Panc1 (cell line): ENCODE measurements around the gene RADIL. TPM values are rescaled to one million over a fixed set of nuclear protein-coding genes. Genes with fewer than 3 reads are reported as not detected.
A peak's percentile ranks its signal among the peaks of the same experiment; 100 is the strongest.

ENCODE experiments used
- ATAC-seq: fragments of 200-7000 bp; cut with Tn5 transposase; 2 replicates; pipeline ENCODE4 v1.9.1; 2020; ENCODE audit warnings: mild to moderate bottlenecking, moderate library complexity
- BruUV-seq: library from RNA; stranded (reverse); fragments of 400-500 nt; replicated peaks from 2 replicates; lab custom pipeline; 2021; lab: Mats Ljungman, UMichigan
- CTCF ChIA-PET: fragments of 300-600 bp; sonication (Branson Sonifier 250); formaldehyde crosslinking; loops from one replicate; lab custom pipeline; 2022; ENCODE audit warnings: antibody characterized with exemption; lab: Charles Lee
- POLR2A ChIA-PET: fragments of 300-600 bp; sonication (Branson Sonifier 250); formaldehyde crosslinking; loops from one replicate; lab custom pipeline; 2022; ENCODE audit warnings: antibody characterized with exemption; lab: Charles Lee
- DNase-seq: peaks from one replicate; pipeline ENCODE4 v3.0.0-alpha.2; 2010; ENCODE audit warnings: low read depth, low spot score
- H3K27ac ChIP-seq: 2 replicates; pipeline ENCODE4 v1.5.1; 2011; ENCODE audit warnings: mild to moderate bottlenecking, low read length, inconsistent platforms
- H3K27me3 ChIP-seq: fragments of 200-500 bp; sonication (Bioruptor generic); 2 replicates; pipeline ENCODE4 v1.6.0; 2014; ENCODE audit warnings: low read length, inconsistent platforms; ENCODE audit not compliant: control insufficient read depth, insufficient read depth
- H3K36me3 ChIP-seq: fragments of 200-500 bp; sonication (Bioruptor generic); 2 replicates; pipeline ENCODE4 v1.5.1; 2014; ENCODE audit warnings: inconsistent platforms, mild to moderate bottlenecking, low read length, moderate library complexity; ENCODE audit not compliant: control insufficient read depth, insufficient read depth
- H3K4me1 ChIP-seq: 2 replicates; pipeline ENCODE4 v1.5.1; 2011; ENCODE audit warnings: inconsistent platforms, mild to moderate bottlenecking, low read length, moderate library complexity; ENCODE audit not compliant: control insufficient read depth, insufficient read depth
- H3K4me3 ChIP-seq, 2 experiments: 2 replicates each; pipeline ENCODE4 v1.5.1; 2011 to 2012; ENCODE audit warnings: low read depth in 2 of 2, low read length in 2 of 2, mild to moderate bottlenecking in 2 of 2, inconsistent platforms in 1 of 2, moderate library complexity in 1 of 2
- H3K9me3 ChIP-seq: fragments of 200-500 bp; sonication (Bioruptor generic); 2 replicates; pipeline ENCODE4 v1.5.1; 2014; ENCODE audit warnings: low read depth, mild to moderate bottlenecking, inconsistent platforms, low read length, moderate library complexity; ENCODE audit not compliant: control insufficient read depth, insufficient read depth
- POLR2AphosphoS5 ChIP-seq: IDR thresholded peaks from 2 replicates; pipeline ENCODE4 v1.6.1; 2012; ENCODE audit warnings: mild to moderate bottlenecking, low read depth, low read length, moderate library complexity
- SIN3A ChIP-seq: IDR thresholded peaks from 2 replicates; pipeline ENCODE4 v1.6.1; 2012; ENCODE audit warnings: low read depth, mild to moderate bottlenecking, low read length, moderate library complexity, borderline replicate concordance; ENCODE audit not compliant: insufficient read depth
- TCF7L2 ChIP-seq: IDR thresholded peaks from 2 replicates; pipeline ENCODE4 v1.6.1; 2011; ENCODE audit warnings: mild to moderate bottlenecking, low read depth, low read length, inconsistent platforms
- in situ Hi-C: cut with HindIII; loops from 2 replicates; pipeline ENCODE4 v1.10.0; 2016; ENCODE audit warnings: low sequenced_read_pairs, low pct_unique_long_range_greater_than_20kb
- intact Hi-C: fragments of 100-400 bp; cut with micrococcal nuclease; formaldehyde crosslinking; loops from one replicate; pipeline ENCODE4 v1.10.0; 2022; ENCODE audit not compliant: unreplicated experiment
- total RNA-seq: library from RNA; stranded (reverse); gene quantifications from one replicate; pipeline ENCODE4 v1.2.1, GENCODE V29; 2021; ENCODE audit not compliant: unreplicated experiment
- TF ChIP-seq, protein P1 (sequence below): fragments of 450-650 bp; IDR thresholded peaks from 2 replicates; pipeline ENCODE4 v1.5.1; 2017; ENCODE audit warnings: mild to moderate bottlenecking
- TF ChIP-seq, protein P2 (sequence below), 2 experiments: IDR thresholded peaks; 2 replicates each; pipeline ENCODE4 v1.6.1; 2011 to 2012; ENCODE audit warnings: low read depth in 2 of 2, control low read depth in 1 of 2, low read length in 1 of 2, mild to moderate bottlenecking in 1 of 2, moderate library complexity in 1 of 2; ENCODE audit not compliant: insufficient read depth in 1 of 2

Gene RADIL
- total RNA-seq, 1 experiment from 2014 or later: 1.3 TPM

DNA sequence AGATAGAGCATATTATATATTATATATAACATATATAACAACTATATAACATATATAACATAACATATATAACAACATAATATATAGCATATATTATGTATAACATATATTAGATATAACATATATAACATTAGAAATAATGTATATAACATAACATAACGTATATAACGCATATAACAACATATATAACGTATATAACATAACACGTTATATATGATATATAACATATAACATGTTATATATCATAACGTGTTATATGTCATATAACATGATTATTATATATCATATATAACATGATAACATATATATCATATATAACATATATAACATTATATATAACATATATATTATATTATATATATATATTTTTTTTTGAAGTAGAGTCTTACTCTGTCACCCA is 104.4 kb downstream of the RADIL start:
- no peaks in the 10 kb centered on the region for H3K9me3 ChIP-seq
- CTCF ChIA-PET: no interaction called here
- POLR2A ChIA-PET: no interaction called here
- ATAC-seq: no peak
- no TSS peak for BruUV-seq
- no peak for DNase-seq
- intact Hi-C loops: no loop called here
- no peaks in the 10 kb centered on the region for H3K36me3 ChIP-seq
- peaks cover 13% of the 10 kb centered on the region for H3K4me1 ChIP-seq
- H3K27me3 ChIP-seq: no peaks in the 10 kb centered on the region
- in situ Hi-C loops: no loop called here
- H3K4me3 ChIP-seq: no peak overlapping the region
- H3K27ac ChIP-seq: no peak overlapping the region
- TF ChIP-seq, protein P1, sequence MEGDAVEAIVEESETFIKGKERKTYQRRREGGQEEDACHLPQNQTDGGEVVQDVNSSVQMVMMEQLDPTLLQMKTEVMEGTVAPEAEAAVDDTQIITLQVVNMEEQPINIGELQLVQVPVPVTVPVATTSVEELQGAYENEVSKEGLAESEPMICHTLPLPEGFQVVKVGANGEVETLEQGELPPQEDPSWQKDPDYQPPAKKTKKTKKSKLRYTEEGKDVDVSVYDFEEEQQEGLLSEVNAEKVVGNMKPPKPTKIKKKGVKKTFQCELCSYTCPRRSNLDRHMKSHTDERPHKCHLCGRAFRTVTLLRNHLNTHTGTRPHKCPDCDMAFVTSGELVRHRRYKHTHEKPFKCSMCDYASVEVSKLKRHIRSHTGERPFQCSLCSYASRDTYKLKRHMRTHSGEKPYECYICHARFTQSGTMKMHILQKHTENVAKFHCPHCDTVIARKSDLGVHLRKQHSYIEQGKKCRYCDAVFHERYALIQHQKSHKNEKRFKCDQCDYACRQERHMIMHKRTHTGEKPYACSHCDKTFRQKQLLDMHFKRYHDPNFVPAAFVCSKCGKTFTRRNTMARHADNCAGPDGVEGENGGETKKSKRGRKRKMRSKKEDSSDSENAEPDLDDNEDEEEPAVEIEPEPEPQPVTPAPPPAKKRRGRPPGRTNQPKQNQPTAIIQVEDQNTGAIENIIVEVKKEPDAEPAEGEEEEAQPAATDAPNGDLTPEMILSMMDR: no peak
- TF ChIP-seq, protein P2, sequence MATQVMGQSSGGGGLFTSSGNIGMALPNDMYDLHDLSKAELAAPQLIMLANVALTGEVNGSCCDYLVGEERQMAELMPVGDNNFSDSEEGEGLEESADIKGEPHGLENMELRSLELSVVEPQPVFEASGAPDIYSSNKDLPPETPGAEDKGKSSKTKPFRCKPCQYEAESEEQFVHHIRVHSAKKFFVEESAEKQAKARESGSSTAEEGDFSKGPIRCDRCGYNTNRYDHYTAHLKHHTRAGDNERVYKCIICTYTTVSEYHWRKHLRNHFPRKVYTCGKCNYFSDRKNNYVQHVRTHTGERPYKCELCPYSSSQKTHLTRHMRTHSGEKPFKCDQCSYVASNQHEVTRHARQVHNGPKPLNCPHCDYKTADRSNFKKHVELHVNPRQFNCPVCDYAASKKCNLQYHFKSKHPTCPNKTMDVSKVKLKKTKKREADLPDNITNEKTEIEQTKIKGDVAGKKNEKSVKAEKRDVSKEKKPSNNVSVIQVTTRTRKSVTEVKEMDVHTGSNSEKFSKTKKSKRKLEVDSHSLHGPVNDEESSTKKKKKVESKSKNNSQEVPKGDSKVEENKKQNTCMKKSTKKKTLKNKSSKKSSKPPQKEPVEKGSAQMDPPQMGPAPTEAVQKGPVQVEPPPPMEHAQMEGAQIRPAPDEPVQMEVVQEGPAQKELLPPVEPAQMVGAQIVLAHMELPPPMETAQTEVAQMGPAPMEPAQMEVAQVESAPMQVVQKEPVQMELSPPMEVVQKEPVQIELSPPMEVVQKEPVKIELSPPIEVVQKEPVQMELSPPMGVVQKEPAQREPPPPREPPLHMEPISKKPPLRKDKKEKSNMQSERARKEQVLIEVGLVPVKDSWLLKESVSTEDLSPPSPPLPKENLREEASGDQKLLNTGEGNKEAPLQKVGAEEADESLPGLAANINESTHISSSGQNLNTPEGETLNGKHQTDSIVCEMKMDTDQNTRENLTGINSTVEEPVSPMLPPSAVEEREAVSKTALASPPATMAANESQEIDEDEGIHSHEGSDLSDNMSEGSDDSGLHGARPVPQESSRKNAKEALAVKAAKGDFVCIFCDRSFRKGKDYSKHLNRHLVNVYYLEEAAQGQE (IDR thresholded peaks at IDR 0.05; ENCODE audit: insufficient read depth in 1 of 2, low read depth in 2 of 2, low read length in 1 of 2): no peak
- TF ChIP-seq SIN3A (no peak), POLR2AphosphoS5 (no peak), TCF7L2 (no peak)

DNA sequence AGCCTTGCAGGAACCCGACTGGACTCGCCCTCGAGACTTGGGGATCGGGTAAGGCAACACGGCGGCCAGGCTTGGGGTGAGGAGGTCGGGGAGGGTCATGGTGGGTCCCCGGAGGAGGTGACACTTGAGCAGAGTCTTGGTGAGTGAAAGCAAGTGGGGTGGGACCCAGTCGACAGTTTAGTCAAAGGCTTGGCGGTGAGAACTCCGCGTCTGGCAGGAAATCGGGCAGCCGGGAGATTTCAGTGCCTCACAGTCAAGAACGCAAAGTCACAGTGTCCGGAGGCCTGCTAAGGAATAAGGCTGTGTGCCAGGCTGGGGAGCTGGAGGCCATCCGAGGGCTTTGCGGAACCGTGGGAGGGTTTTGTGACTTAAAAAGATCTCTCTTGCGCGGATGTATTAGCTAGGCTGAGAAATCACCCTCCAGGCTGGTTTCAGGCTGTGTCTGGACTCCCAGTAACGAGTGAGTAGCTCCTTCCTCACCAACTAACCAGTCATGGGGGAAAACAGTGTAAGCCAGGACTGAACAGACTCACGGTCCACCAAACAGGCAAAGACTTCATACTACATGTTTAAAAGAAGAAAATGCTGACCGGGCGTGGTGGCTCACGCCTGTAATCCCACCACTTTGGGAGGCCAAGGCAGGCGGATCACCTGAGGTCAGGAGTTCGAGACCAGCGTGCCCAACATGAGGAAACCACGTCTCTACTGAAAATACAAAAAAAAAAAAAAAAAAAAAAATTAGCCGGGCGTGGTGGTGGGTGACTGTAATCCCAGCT is 107.5 kb downstream of the RADIL start:
- in situ Hi-C loops: no loop called here
- ATAC-seq: peak; percentile 26

More for the DNA sequence above, 107.5 kb downstream of the RADIL start:
- ChIA-PET CTCF (no interaction called here), POLR2A (no interaction called here)
- TF ChIP-seq, protein P2 (IDR thresholded peaks at IDR 0.05; ENCODE audit: insufficient read depth in 1 of 2, low read depth in 2 of 2, low read length in 1 of 2): no peak
- TF ChIP-seq SIN3A (no peak), TCF7L2 (no peak), POLR2AphosphoS5 (no peak)
- TF ChIP-seq, protein P1: no peak
- no peaks in the 10 kb centered on the region for H3K36me3 ChIP-seq
- H3K4me3 ChIP-seq: peak overlapping the region; percentile 85 to 98
- DNase-seq: no peak
- H3K9me3 ChIP-seq: no peaks in the 10 kb centered on the region
- peaks cover 23% of the 10 kb centered on the region for H3K4me1 ChIP-seq
- peak overlapping the region; percentile 93 for H3K27ac ChIP-seq
- no TSS peak for BruUV-seq
- intact Hi-C loops: no loop called here
- no peaks in the 10 kb centered on the region for H3K27me3 ChIP-seq
